ENCODE results near the gene MRGPRF. TPM values are rescaled to one million over a fixed set of nuclear protein-coding genes. Genes with fewer than 3 reads are reported as not detected.

Gene MRGPRF
- total and polyA plus RNA-seq, 2 of the 8 experiments (the other 6 are each of a cell fraction or from before 2014, with no cell fraction given), result 7.5 to 11.0 TPM

DNA sequence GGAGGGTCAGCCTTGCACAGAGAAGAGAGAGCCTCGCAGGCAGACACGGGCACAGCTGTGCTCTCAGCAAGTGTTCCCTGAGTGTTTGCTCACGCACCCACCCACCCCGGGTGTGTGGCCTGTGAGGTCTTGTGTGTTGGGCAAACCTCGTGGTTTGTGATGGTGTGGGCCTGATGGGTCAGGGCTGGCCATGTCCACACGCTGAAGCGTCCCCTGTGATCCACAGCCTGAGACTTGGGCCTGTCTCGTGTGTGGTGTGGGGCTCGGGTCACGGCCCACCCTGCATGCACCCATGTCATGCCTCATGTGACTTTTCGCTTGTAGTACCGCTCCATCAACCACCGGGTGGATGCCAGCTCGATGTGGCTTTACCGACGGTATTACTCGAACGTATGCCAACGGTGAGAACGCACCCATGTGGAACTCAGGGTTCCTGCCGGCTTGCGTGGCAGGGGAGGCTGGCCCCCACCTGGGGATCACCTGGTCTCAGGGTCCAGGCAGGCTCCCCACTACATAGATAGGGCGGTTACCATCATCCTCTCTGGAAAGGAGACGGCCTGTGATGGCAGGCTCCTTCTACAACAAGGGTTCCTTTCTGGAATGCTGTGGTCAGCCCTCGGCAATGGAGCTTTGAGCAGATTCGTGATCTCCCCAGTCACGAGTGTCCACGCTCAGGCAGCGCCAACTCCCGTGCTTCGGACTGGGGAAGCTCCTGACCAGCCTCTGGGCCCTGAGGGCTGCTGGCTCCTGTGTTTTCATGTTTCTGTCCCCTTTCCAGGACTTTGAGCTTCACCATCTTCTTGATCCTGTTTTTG is 41.6 kb upstream of the MRGPRF start (continued):
- TF ChIP-seq SIRT6 (IDR thresholded peaks at IDR 0.05; ENCODE audit: low read length) (no peak), TAF1 (IDR thresholded peaks at IDR 0.05; ENCODE audit: low read depth, low read length) (no peak), USF2 (IDR thresholded peaks at IDR 0.05; ENCODE audit: low read length) (no peak), BACH1 (IDR thresholded peaks at IDR 0.05; ENCODE audit: low read length) (no peak), ZNF274 (IDR thresholded peaks at IDR 0.05; ENCODE audit: borderline replicate concordance, extremely low read depth, low read length) (no peak), GABPA (IDR thresholded peaks at IDR 0.05; ENCODE audit: borderline replicate concordance, insufficient read depth, low read length) (no peak), SP4 (IDR thresholded peaks at IDR 0.05; ENCODE audit: low read length) (no peak), CREB1 (IDR thresholded peaks at IDR 0.05) (no peak), CEBPB (IDR thresholded peaks at IDR 0.05; ENCODE audit: low read depth, low read length) (no peak)

Measured in H1 (cell line).